Activated B cell treated with CpG ODN at 0.5 μM for 24 hours (primary cell): ENCODE data around the gene KDM2A. TPM values are rescaled to one million over a fixed set of nuclear protein-coding genes. Genes with fewer than 3 reads are reported as not detected.

Source experiments
- ATAC-seq: fragments of 200-7000 bp; cut with Tn5 transposase; one replicate; pipeline ENCODE4 v1.10.0; 2021; ENCODE audit warnings: low read depth, mild to moderate bottlenecking, moderate library complexity
- CTCF ChIA-PET: fragments of 350-600 bp; sonication (Branson Sonifier 250); formaldehyde crosslinking; loops from one replicate; lab custom pipeline; 2021; ENCODE audit warnings: antibody characterized with exemption; lab: Charles Lee
- POLR2A ChIA-PET: fragments of 350-600 bp; sonication (Branson Sonifier 250); formaldehyde crosslinking; loops from one replicate; lab custom pipeline; 2021; ENCODE audit warnings: antibody characterized with exemption; lab: Charles Lee
- DNase-seq: peaks from one replicate; pipeline ENCODE4 v3.0.0; 2022
- H3K27ac Mint-ChIP-seq: one replicate; pipeline ENCODE4 v1.8.0; 2020; ENCODE audit warnings: mixed read lengths
- H3K27me3 Mint-ChIP-seq: one replicate; pipeline ENCODE4 v1.8.0; 2021; ENCODE audit warnings: mixed read lengths
- H3K36me3 Mint-ChIP-seq: one replicate; pipeline ENCODE4 v1.8.0; 2021; ENCODE audit warnings: low read depth, mixed read lengths
- H3K4me1 Mint-ChIP-seq: one replicate; pipeline ENCODE4 v1.8.0; 2021; ENCODE audit warnings: mixed read lengths
- H3K4me3 Mint-ChIP-seq: one replicate; pipeline ENCODE4 v1.8.0; 2020; ENCODE audit warnings: mild to moderate bottlenecking, mixed read lengths
- H3K9me3 Mint-ChIP-seq: one replicate; pipeline ENCODE4 v1.8.0; 2020; ENCODE audit warnings: mixed read lengths
- intact Hi-C: fragments of 100-400 bp; cut with micrococcal nuclease; formaldehyde crosslinking; loops from one replicate; pipeline ENCODE4 v1.15.1; 2024
- total RNA-seq: library from RNA; stranded (reverse); gene quantifications from 2 replicates; pipeline ENCODE4 v1.2.3, GENCODE V29; 2022
- TF ChIP-seq, protein P1 (sequence below): fragments of 200-600 bp; IDR thresholded peaks from one replicate; pipeline ENCODE4 v1.8.0; 2022; ENCODE audit warnings: antibody characterized with exemption, mild to moderate bottlenecking

Gene KDM2A
- total RNA-seq, 1 donor from 2014 or later: 160 TPM

DNA sequence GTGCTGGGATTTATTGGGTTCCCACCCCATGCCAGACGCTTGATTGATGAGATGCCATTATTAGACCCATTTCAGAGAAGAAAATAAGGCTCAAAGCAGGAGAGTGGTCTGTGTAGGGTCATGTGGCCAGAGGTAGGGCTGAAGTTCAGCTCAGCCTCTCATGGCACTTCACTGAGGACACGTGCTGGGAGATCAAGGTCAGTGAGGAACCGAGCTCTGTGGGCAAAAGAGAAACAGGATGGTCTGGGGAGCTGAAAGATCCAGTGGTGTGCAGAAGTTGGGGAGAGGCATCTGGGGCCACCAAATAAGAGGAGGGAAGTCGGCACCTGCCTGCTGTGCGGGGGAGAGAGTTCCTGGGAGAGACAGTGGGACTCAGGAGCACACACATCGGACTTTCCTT, 42.9 kb upstream of the KDM2A start:
- POLR2A ChIA-PET: no interaction called here
- no peak for ATAC-seq
- no peak for DNase-seq
- Mint-ChIP-seq H3K4me3 (no peak overlapping the region), H3K36me3 (no peaks in the 10 kb centered on the region), H3K9me3 (no peaks in the 10 kb centered on the region), H3K4me1 (peaks cover 3% of the 10 kb centered on the region), H3K27me3 (peaks cover 10% of the 10 kb centered on the region), H3K27ac (no peak overlapping the region)
- intact Hi-C loops: no loop called here
- TF ChIP-seq, protein P1, sequence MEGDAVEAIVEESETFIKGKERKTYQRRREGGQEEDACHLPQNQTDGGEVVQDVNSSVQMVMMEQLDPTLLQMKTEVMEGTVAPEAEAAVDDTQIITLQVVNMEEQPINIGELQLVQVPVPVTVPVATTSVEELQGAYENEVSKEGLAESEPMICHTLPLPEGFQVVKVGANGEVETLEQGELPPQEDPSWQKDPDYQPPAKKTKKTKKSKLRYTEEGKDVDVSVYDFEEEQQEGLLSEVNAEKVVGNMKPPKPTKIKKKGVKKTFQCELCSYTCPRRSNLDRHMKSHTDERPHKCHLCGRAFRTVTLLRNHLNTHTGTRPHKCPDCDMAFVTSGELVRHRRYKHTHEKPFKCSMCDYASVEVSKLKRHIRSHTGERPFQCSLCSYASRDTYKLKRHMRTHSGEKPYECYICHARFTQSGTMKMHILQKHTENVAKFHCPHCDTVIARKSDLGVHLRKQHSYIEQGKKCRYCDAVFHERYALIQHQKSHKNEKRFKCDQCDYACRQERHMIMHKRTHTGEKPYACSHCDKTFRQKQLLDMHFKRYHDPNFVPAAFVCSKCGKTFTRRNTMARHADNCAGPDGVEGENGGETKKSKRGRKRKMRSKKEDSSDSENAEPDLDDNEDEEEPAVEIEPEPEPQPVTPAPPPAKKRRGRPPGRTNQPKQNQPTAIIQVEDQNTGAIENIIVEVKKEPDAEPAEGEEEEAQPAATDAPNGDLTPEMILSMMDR: no peak
- CTCF ChIA-PET: no interaction called here

DNA sequence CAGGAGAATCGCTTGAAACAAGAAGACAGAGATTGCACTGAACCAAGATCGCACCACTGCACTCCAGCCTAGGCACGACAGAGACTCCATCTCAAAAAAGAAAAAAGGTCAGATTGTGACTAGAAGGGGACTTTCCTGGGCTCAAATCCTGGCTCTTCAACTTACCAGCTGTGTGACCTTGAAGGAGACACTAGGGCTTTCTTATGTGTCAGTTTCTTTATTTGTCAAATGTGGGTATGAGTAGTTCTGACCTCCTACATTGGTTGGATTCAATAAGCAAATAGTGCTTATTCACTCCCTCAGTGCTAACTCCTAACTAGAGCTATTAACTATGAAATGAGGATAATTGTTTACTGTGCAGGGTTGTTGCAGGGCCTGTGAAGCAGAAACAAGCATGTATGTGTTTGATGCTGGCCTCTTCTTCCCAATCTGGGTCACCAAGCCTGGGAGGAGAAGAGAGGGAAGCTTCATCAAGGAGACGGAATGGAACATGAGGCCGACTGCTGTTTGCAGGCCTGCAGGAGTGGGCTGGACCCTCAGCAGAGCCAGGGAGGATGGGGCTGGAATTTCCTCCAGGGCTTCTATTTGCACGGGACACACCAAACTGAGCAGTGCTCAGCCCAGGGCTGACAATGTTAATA, 39.9 kb upstream of the KDM2A start:
- ChIA-PET POLR2A (no interaction called here), CTCF (interaction anchor here (1.3 to 3.9 kb wide), 2 partner anchors 40 to 90 kb away, joined by 3 to 61 read pairs; partner anchors contain the start of gene KDM2A)
- no peaks in the 10 kb centered on the region for H3K9me3 Mint-ChIP-seq
- H3K27ac Mint-ChIP-seq: no peak overlapping the region
- peaks cover 14% of the 10 kb centered on the region for H3K4me1 Mint-ChIP-seq
- H3K4me3 Mint-ChIP-seq: no peak overlapping the region
- intact Hi-C loops: no loop called here
- ATAC-seq (no peak), DNase-seq (no peak)
- H3K27me3 Mint-ChIP-seq: peaks cover 10% of the 10 kb centered on the region
- H3K36me3 Mint-ChIP-seq: no peaks in the 10 kb centered on the region
- TF ChIP-seq, protein P1: no peak

DNA sequence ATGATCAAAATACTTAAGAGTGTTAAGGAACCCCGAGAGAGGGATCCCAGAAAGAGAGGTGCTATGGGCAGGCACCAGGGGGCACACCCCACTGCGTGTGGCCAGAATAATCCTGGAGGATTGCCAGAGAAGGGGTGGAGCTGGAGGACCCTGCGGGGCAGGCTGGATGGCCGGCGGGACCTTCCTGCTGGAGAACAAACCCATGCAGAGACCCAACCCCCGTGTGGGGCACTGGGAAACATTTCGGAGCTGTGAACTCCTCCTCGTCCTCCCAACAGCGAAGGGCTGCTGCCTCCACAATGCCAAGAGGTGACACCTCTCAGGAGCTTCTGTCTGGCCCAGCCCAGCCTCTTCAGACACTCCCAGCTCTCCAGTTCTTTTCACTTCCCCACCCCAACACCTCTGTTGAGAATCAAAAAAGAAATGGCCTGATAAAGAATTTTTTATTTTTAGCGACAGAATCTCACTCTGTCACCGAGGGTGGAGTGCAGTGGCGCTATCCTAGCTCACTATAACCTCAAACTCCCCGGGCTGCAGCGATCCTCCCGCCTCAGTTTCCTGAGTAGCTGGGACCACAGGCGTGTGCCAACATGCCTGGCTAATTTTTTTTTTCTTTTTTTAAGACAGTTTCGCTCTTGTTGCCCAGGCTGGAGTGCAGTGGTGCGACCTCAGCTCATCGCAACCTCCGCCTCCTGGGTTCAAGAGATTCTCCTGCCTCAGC, 36.8 kb upstream of the KDM2A start:
- DNase-seq: no peak
- intact Hi-C loops: no loop called here
- POLR2A ChIA-PET: interaction anchor here (0.6 to 1.2 kb wide), 5 partner anchors 10 to 793 kb away, joined by 3 read pairs; partner anchors contain the start of gene YIF1A
- Mint-ChIP-seq H3K4me3 (peak overlapping the region; percentile 41), H3K27ac (no peak overlapping the region), H3K36me3 (no peaks in the 10 kb centered on the region), H3K9me3 (no peaks in the 10 kb centered on the region), H3K27me3 (peaks cover 10% of the 10 kb centered on the region), H3K4me1 (peaks cover 14% of the 10 kb centered on the region)
- no peak for ATAC-seq
- CTCF ChIA-PET: interaction anchor here (0.7 to 3.9 kb wide), 10 partner anchors 16 to 300 kb away, joined by 3 to 61 read pairs (median 4); no protein-coding TSS in a partner anchor
- TF ChIP-seq, protein P1: no peak

DNA sequence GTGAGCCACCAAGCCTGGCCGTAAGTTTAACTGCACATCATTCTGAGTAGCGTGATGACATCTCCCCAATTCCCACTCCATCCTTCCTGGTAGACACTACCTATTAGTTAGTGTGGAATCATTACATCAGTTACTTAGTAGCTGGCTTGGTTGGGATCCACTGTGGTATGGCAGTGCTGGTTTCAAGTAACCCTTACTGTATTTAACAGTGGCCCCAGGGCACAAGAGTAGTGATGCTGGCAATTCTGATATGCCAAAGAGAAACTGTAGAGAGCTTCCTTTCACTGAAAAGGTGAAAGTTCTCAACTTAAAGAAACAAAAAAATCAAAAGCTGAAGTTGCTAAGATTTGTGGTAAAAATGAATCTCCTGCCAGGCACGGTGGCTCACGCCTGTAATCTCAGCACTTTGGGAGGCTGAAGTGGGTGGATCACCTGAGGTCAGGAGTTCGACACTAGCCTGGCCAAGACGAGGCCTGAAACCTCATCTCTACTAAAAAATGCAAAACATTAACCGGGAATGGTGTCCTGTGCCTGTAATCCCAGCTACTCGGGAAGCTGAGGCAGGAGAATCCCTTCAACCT, 35.2 kb upstream of the KDM2A start:
- ATAC-seq (no peak), DNase-seq (no peak)
- no peaks in the 10 kb centered on the region for H3K9me3 Mint-ChIP-seq
- peaks cover 8% of the 10 kb centered on the region for H3K27me3 Mint-ChIP-seq
- ChIA-PET CTCF (interaction anchor here (1.0 kb wide), 1 partner anchor 84 kb away, joined by 6 read pairs; no protein-coding TSS in a partner anchor), POLR2A (interaction anchor here (0.6 kb wide), 1 partner anchor 234 kb away, joined by 5 read pairs; no protein-coding TSS in a partner anchor)
- H3K36me3 Mint-ChIP-seq: no peaks in the 10 kb centered on the region
- intact Hi-C loops: no loop called here
- H3K4me3 Mint-ChIP-seq: no peak overlapping the region
- H3K4me1 Mint-ChIP-seq: peaks cover 14% of the 10 kb centered on the region
- H3K27ac Mint-ChIP-seq: no peak overlapping the region
- TF ChIP-seq, protein P1: no peak

DNA sequence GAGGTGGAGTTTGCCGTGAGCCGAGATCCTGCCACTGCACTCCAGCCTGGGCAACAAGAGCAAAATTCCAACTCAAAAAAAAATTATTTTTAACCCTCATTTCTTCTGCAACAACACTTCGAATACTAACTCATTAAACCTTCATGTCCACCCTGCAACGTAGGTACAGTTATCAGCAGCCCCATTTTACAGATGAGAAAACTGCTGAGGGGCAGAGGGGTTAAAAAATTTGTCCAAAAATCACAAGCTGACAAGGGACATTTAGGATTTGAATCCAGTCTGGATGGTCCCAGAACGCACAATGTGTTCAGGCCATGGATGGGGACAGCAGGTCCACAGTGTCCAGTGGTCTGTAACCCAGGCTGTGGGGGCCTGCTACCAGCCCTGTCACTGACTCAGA, 33.4 kb upstream of the KDM2A start:
- Mint-ChIP-seq H3K27me3 (peaks cover 6% of the 10 kb centered on the region), H3K36me3 (no peaks in the 10 kb centered on the region), H3K9me3 (no peaks in the 10 kb centered on the region), H3K27ac (no peak overlapping the region), H3K4me3 (no peak overlapping the region), H3K4me1 (peaks cover 14% of the 10 kb centered on the region)
- ChIA-PET POLR2A (no interaction called here), CTCF (no interaction called here)
- DNase-seq (no peak), ATAC-seq (no peak)
- intact Hi-C loops: no loop called here
- TF ChIP-seq, protein P1: no peak
